Measurements from ENCODE around the gene CMTM6. TPM values are rescaled to one million over a fixed set of nuclear protein-coding genes. Genes with fewer than 3 reads are reported as not detected.

The CMTM6 gene
- total and polyA plus RNA-seq, 10 of the 15 experiments (the other 5 are each of a cell fraction or from before 2014, with no cell fraction given) = 27.1 to 97.3 (median 61.4) TPM

DNA sequence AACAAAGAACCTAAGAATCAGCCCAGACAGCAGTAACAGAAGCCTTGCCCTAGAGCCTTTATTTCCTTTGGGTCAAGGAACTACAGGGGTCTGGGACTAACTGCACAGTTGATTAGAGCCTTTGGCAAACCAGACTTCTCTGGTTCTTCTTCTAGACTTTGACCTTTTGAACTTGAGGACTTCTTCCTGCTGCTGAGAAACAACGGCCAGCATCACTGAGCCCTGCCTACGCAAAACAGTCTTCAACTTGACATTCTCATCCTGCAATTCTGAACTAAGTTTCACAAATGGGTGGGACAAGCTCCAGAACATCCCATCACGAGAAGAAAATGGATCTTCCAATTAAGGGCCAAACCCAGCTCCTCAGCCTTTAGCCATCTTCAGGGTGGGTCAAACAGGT, 31.4 kb downstream of the CMTM6 start:
- FAIRE-seq (no peak), ATAC-seq (no peak), DNase-seq (ENCODE audit: low read depth, low spot score) (no peak)
- Histone ChIP-seq H3K36me3 (ENCODE audit: control insufficient read depth in 2 of 2, insufficient read depth in 2 of 2, low read length in 1 of 2) (no peaks in the 10 kb centered on the region), H3K4me3 (no peak overlapping the region), H3K4me2 (ENCODE audit: control insufficient read depth, insufficient read depth) (no peak overlapping the region), H2AFZ (ENCODE audit: control insufficient read depth, low read depth, low read length) (no peak overlapping the region), H3K27me3 (replicated peaks in 1 of 2; ENCODE audit: control insufficient read depth in 2 of 2, insufficient read depth in 2 of 2, low read length in 1 of 2) (no peaks in the 10 kb centered on the region), H3K79me2 (ENCODE audit: control insufficient read depth, insufficient read depth, low read length) (no peaks in the 10 kb centered on the region), H3K4me1 (ENCODE audit: control insufficient read depth, insufficient read depth, low read length) (peaks cover 39% of the 10 kb centered on the region), H3K9me3 (replicated peaks; ENCODE audit: control insufficient read depth, insufficient read depth, low read length) (no peaks in the 10 kb centered on the region; the same call in 2 of the 3 replicates), H4K20me1 (ENCODE audit: control insufficient read depth, insufficient read depth) (no peaks in the 10 kb centered on the region), H3K9ac (ENCODE audit: control insufficient read depth, insufficient read depth, low read length) (no peak overlapping the region), H3K27ac (ENCODE audit: control insufficient read depth, insufficient read depth) (no peak overlapping the region)
- SMC1A ChIA-PET (ENCODE audit: uncharacterized antibody, unreplicated experiment) = interaction anchor here (1.3 to 6.0 kb wide), 5 partner anchors 11 to 95 kb away, joined by 4 to 106 read pairs (median 8); partner anchors contain the start of gene CMTM6
- in situ Hi-C loops (cut with MboI) (loop anchor here (5.0 kb wide), 1 partner anchor 174 kb away; no protein-coding TSS in a partner anchor), intact Hi-C loops (cut with micrococcal nuclease; ENCODE audit: unreplicated experiment) (no loop called here)
- WGBS (ENCODE audit: insufficient coverage, insufficient replicate concordance, low lambda C conversion rate, missing lambda C conversion rate) = 92% methylated on average over 3 of the region's 3 CpGs
- POLR2A ChIA-PET = interaction anchor here (2.0 kb wide), 1 partner anchor 17 kb away, joined by 4 read pairs; no protein-coding TSS in a partner anchor
- no TSS peak for BruUV-seq (replicated peaks)
- RAD21 ChIA-PET (ENCODE audit: unreplicated experiment) = interaction anchor here (2.5 to 5.5 kb wide), 3 partner anchors 25 to 74 kb away, joined by 13 to 64 read pairs (median 57); no protein-coding TSS in a partner anchor
- CTCF ChIA-PET = interaction anchor here (1.7 to 5.7 kb wide), 4 partner anchors 34 to 97 kb away, joined by 5 to 201 read pairs (median 88); no protein-coding TSS in a partner anchor
- TF ChIP-seq, protein P1, sequence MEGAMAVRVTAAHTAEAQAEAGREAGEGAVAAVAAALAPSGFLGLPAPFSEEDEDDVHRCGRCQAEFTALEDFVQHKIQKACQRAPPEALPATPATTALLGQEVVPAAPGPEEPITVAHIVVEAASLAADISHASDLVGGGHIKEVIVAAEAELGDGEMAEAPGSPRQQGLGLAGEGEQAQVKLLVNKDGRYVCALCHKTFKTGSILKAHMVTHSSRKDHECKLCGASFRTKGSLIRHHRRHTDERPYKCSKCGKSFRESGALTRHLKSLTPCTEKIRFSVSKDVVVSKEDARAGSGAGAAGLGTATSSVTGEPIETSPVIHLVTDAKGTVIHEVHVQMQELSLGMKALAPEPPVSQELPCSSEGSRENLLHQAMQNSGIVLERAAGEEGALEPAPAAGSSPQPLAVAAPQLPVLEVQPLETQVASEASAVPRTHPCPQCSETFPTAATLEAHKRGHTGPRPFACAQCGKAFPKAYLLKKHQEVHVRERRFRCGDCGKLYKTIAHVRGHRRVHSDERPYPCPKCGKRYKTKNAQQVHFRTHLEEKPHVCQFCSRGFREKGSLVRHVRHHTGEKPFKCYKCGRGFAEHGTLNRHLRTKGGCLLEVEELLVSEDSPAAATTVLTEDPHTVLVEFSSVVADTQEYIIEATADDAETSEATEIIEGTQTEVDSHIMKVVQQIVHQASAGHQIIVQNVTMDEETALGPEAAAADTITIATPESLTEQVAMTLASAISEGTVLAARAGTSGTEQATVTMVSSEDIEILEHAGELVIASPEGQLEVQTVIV (IDR thresholded peaks at IDR 0.05; ENCODE audit: borderline replicate concordance, partially characterized antibody) = no peak
- TF ChIP-seq NR2F1 (conservative IDR thresholded peaks at IDR 0.05) (no peak), BMI1 (IDR thresholded peaks at IDR 0.05; ENCODE audit: borderline replicate concordance) (no peak), SMAD5 (IDR thresholded peaks at IDR 0.05; ENCODE audit: low read depth) (no peak), KAT2A (conservative IDR thresholded peaks at IDR 0.05; ENCODE audit: control insufficient read depth, low read depth, low read length) (no peak), CHD4 (IDR thresholded peaks at IDR 0.05) (no peak), SMARCA5 (IDR thresholded peaks at IDR 0.05) (no peak), IRF4 (IDR thresholded peaks at IDR 0.05; ENCODE audit: low read depth, low read length) (no peak)
- TF ChIP-seq, protein P2, sequence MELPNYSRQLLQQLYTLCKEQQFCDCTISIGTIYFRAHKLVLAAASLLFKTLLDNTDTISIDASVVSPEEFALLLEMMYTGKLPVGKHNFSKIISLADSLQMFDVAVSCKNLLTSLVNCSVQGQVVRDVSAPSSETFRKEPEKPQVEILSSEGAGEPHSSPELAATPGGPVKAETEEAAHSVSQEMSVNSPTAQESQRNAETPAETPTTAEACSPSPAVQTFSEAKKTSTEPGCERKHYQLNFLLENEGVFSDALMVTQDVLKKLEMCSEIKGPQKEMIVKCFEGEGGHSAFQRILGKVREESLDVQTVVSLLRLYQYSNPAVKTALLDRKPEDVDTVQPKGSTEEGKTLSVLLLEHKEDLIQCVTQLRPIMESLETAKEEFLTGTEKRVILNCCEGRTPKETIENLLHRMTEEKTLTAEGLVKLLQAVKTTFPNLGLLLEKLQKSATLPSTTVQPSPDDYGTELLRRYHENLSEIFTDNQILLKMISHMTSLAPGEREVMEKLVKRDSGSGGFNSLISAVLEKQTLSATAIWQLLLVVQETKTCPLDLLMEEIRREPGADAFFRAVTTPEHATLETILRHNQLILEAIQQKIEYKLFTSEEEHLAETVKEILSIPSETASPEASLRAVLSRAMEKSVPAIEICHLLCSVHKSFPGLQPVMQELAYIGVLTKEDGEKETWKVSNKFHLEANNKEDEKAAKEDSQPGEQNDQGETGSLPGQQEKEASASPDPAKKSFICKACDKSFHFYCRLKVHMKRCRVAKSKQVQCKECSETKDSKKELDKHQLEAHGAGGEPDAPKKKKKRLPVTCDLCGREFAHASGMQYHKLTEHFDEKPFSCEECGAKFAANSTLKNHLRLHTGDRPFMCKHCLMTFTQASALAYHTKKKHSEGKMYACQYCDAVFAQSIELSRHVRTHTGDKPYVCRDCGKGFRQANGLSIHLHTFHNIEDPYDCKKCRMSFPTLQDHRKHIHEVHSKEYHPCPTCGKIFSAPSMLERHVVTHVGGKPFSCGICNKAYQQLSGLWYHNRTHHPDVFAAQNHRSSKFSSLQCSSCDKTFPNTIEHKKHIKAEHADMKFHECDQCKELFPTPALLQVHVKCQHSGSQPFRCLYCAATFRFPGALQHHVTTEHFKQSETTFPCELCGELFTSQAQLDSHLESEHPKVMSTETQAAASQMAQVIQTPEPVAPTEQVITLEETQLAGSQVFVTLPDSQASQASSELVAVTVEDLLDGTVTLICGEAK (IDR thresholded peaks at IDR 0.05; ENCODE audit: borderline replicate concordance) = no peak
- TF ChIP-seq, protein P3, sequence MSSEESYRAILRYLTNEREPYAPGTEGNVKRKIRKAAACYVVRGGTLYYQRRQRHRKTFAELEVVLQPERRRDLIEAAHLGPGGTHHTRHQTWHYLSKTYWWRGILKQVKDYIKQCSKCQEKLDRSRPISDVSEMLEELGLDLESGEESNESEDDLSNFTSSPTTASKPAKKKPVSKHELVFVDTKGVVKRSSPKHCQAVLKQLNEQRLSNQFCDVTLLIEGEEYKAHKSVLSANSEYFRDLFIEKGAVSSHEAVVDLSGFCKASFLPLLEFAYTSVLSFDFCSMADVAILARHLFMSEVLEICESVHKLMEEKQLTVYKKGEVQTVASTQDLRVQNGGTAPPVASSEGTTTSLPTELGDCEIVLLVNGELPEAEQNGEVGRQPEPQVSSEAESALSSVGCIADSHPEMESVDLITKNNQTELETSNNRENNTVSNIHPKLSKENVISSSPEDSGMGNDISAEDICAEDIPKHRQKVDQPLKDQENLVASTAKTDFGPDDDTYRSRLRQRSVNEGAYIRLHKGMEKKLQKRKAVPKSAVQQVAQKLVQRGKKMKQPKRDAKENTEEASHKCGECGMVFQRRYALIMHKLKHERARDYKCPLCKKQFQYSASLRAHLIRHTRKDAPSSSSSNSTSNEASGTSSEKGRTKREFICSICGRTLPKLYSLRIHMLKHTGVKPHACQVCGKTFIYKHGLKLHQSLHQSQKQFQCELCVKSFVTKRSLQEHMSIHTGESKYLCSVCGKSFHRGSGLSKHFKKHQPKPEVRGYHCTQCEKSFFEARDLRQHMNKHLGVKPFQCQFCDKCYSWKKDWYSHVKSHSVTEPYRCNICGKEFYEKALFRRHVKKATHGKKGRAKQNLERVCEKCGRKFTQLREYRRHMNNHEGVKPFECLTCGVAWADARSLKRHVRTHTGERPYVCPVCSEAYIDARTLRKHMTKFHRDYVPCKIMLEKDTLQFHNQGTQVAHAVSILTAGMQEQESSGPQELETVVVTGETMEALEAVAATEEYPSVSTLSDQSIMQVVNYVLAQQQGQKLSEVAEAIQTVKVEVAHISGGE (CRISPR knock-in tag; IDR thresholded peaks at IDR 0.05) = no peak

All from GM12878 (cell line).